Gastroesophageal sphincter (tissue), 4 donors: Measurements from ENCODE around the gene PSMA8. TPM values are rescaled to one million over a fixed set of nuclear protein-coding genes. Genes with fewer than 3 reads are reported as not detected.
"Not testable (repeated sequence)": the region's sequence is repeated elsewhere in the genome, so short reads cannot be mapped to it uniquely, and the experiment has no call there.

Experiments
- ATAC-seq: fragments of 150-250 bp; one replicate; pipeline ENCODE4 v1.9.1; 2016; ENCODE audit warnings: mild to moderate bottlenecking, moderate library complexity
- H3K27ac ChIP-seq, 4 donors: fragments of 200-600 bp; sonication (generic) in 3 of 4; 1 replicate in 3 of 4; 2 replicates in 1 of 4; pipeline ENCODE4 v1.5.1; 2016 to 2019
- H3K27me3 ChIP-seq: fragments of 200-600 bp; sonication (generic); one replicate; pipeline ENCODE4 v1.5.1; 2019
- H3K36me3 ChIP-seq, 2 donors: fragments of 200-600 bp; sonication (generic); one replicate each; pipeline ENCODE4 v1.5.1; 2019; ENCODE audit warnings: control low read depth in 1 of 2
- H3K4me1 ChIP-seq, 3 donors: fragments of 200-600 bp; sonication (generic); 1 replicate in 2 of 3; 2 replicates in 1 of 3; pipeline ENCODE4 v1.5.1; 2016 to 2019; ENCODE audit warnings: control low read depth in 2 of 3
- H3K4me3 ChIP-seq, 2 donors: fragments of 200-600 bp; sonication (generic); one replicate each; pipeline ENCODE4 v1.5.1; 2019; ENCODE audit warnings: mild to moderate bottlenecking in 1 of 2, moderate library complexity in 1 of 2
- H3K9me3 ChIP-seq, 3 donors: fragments of 200-600 bp; sonication (generic); one replicate each; pipeline ENCODE4 v1.5.1; 2017 to 2019; ENCODE audit warnings: control low read depth in 2 of 3
- EP300 ChIP-seq: sonication (generic); formaldehyde crosslinking; IDR thresholded peaks from one replicate; pipeline ENCODE4 v1.6.1; 2017; ENCODE audit warnings: antibody characterized with exemption, mild to moderate bottlenecking
- POLR2A ChIP-seq, 2 donors: fragments of 450-650 bp; IDR thresholded peaks; one replicate each; pipeline ENCODE4 v1.6.1; 2017; ENCODE audit warnings: antibody characterized with exemption in 2 of 2, mild to moderate bottlenecking in 2 of 2, moderate library complexity in 1 of 2
- POLR2AphosphoS5 ChIP-seq: sonication (generic); formaldehyde crosslinking; IDR thresholded peaks from one replicate; pipeline ENCODE4 v1.6.1; 2017; ENCODE audit warnings: antibody characterized with exemption
- WGBS, 2 donors: methylation state at CpG; one replicate each; pipeline ENCODE4 v1.1.5; 2018; ENCODE audit warnings: low coverage in 1 of 2; 5-methylcytosine and 5-hydroxymethylcytosine counted together
- total RNA-seq, 4 donors: library from RNA; depleted of rRNA; stranded (reverse); fragments of >200 nt; gene quantifications; one replicate each; pipeline ENCODE4 v1.1.0, GENCODE V29; 2016
- TF ChIP-seq, protein P1 (sequence below), 4 experiments: fragments of 200-600 bp in 2 of 4; fragments of 450-650 bp in 2 of 4; sonication (generic) in 1 of 4; IDR thresholded peaks; one replicate each; pipeline ENCODE4 v1.5.1; 2017 to 2019; ENCODE audit warnings: antibody characterized with exemption in 4 of 4, mild to moderate bottlenecking in 2 of 4, moderate library complexity in 2 of 4

PSMA8 gene
- total RNA-seq, 4 donors from 2014 or later: not detected

GRCh38 chr18:26190506-26190905 is 56.8 kb downstream of the PSMA8 start:
- no peak overlapping the region for H3K4me3 ChIP-seq

DNA sequence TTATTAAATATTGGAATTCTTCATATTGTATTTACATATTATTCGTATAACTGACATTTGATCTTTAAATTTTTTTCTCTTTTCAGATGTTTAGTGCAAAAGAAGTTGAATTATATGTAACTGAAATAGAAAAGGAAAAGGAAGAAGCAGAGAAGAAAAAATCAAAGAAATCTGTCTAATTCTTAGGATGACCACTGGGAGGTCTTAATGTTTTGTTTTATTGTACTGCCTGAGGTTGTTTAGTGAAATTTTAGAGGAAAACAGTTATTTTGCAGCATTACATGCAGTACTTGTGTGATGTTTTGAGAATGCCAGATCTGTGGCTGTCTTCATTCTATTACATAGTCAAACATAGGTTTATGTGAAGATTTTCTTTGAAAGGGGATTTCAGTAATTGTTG is 58.6 kb downstream of the PSMA8 start:
- Histone ChIP-seq H3K4me1 (no peaks in the 10 kb centered on the region), H3K36me3 (no peaks in the 10 kb centered on the region), H3K9me3 (peaks cover 0 to 6% (median 0%) of the 10 kb centered on the region in 3 donors), H3K27ac (no peak overlapping the region), H3K4me3 (no peak overlapping the region), H3K27me3 (no peaks in the 10 kb centered on the region)
- 70 to 83% methylated on average over 1 of the region's 1 CpG for WGBS, 2 donors
- no peak for ATAC-seq
- TF ChIP-seq EP300 (no peak), POLR2A (IDR thresholded peaks at IDR 0.05) (no peak)

More at GRCh38 chr18:26190506-26190905, 56.8 kb downstream of the PSMA8 start:
- TF ChIP-seq POLR2A (IDR thresholded peaks at IDR 0.05): no peak
- TF ChIP-seq, protein P1, sequence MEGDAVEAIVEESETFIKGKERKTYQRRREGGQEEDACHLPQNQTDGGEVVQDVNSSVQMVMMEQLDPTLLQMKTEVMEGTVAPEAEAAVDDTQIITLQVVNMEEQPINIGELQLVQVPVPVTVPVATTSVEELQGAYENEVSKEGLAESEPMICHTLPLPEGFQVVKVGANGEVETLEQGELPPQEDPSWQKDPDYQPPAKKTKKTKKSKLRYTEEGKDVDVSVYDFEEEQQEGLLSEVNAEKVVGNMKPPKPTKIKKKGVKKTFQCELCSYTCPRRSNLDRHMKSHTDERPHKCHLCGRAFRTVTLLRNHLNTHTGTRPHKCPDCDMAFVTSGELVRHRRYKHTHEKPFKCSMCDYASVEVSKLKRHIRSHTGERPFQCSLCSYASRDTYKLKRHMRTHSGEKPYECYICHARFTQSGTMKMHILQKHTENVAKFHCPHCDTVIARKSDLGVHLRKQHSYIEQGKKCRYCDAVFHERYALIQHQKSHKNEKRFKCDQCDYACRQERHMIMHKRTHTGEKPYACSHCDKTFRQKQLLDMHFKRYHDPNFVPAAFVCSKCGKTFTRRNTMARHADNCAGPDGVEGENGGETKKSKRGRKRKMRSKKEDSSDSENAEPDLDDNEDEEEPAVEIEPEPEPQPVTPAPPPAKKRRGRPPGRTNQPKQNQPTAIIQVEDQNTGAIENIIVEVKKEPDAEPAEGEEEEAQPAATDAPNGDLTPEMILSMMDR (IDR thresholded peaks at IDR 0.05): no peak
- no peak for TF ChIP-seq POLR2AphosphoS5
- TF ChIP-seq EP300: no peak
- Histone ChIP-seq H3K9me3 (peaks cover 0 to 6% (median 0%) of the 10 kb centered on the region in 3 donors), H3K27ac (no peak overlapping the region), H3K27me3 (no peaks in the 10 kb centered on the region), H3K4me1 (no peaks in the 10 kb centered on the region), H3K36me3 (no peaks in the 10 kb centered on the region)
- 84 to 90% methylated on average over 6 to 8 of the region's 8 CpGs for WGBS, 2 donors
- ATAC-seq: no peak

DNA sequence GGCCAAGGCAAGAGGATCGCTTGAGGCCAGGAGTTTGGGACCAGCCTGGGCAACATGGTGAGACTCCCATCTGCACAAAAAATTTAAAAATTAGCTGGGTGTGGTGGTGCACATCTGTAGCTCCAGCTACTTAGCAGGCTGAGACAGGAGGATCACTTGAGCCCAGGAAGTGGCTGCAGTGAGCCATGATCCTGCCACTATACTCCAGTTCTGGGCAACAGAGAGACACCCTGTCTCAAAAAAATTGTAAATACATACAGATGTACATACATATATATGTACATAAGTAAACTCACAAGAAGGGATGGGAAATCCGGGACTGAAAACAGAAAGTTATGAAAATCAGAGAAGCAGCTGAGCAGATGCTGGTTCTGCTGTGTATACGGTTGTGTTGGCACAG is 62.9 kb downstream of the PSMA8 start:
- no peaks in the 10 kb centered on the region for H3K27me3 ChIP-seq
- TF ChIP-seq, protein P1 (IDR thresholded peaks at IDR 0.05): no peak
- TF ChIP-seq EP300: no peak
- TF ChIP-seq POLR2AphosphoS5: no peak
- TF ChIP-seq POLR2A (IDR thresholded peaks at IDR 0.05): no peak
- H3K27ac ChIP-seq: no peak overlapping the region
- H3K36me3 ChIP-seq: no peaks in the 10 kb centered on the region
- no peak overlapping the region for H3K4me3 ChIP-seq
- 80 to 84% methylated on average over 3 of the region's 3 CpGs for WGBS, 2 donors
- no peak for ATAC-seq
- H3K9me3 ChIP-seq: no peaks in the 10 kb centered on the region
- no peaks in the 10 kb centered on the region for H3K4me1 ChIP-seq

DNA sequence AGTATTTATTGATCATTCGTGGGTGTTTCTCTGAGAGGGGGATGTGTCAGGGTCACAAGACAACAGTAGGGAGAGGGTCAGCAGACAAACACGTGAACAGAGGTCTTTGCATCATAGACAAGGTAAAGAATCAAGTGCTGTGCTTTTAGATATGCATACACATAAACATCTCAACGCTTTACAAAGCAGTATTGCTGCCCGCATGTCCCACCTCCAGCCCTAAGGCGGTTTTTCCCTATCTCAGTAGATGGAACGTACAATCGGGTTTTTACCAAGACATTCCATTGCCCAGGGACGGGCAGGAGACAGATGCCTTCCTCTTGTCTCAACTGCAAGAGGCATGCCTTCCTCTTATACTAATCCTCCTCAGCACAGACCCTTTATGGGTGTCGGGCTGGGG is 68.3 kb downstream of the PSMA8 start:
- not testable (repeated sequence) for H3K4me1 ChIP-seq, H3K27ac ChIP-seq

GRCh38 chr18:26205318-26205717 is 71.6 kb downstream of the PSMA8 start:
- ATAC-seq: no peak
- 88% methylated on average over 1 of the region's 1 CpG; no CpG with 5 or more reads in 1 of the 2 donors for WGBS, 2 donors
- H3K4me1 ChIP-seq: no peaks in the 10 kb centered on the region
- no peaks in the 10 kb centered on the region for H3K36me3 ChIP-seq
- TF ChIP-seq, protein P1 (IDR thresholded peaks at IDR 0.05): no peak
- no peak for TF ChIP-seq EP300
- TF ChIP-seq POLR2A (IDR thresholded peaks at IDR 0.05): no peak
- no peak for TF ChIP-seq POLR2AphosphoS5
- no peak overlapping the region for H3K4me3 ChIP-seq
- H3K27ac ChIP-seq: no peak overlapping the region
- no peaks in the 10 kb centered on the region for H3K9me3 ChIP-seq
- no peaks in the 10 kb centered on the region for H3K27me3 ChIP-seq

More for the DNA sequence above, 68.3 kb downstream of the PSMA8 start:
- H3K9me3 ChIP-seq, ATAC-seq, H3K4me3 ChIP-seq, H3K36me3 ChIP-seq, H3K27me3 ChIP-seq: not testable (repeated sequence)
- 76 to 93% methylated on average over 3 to 6 of the region's 9 CpGs for WGBS, 2 donors

- no peak for ATAC-seq
- Histone ChIP-seq H3K27ac (no peak overlapping the region), H3K27me3 (no peaks in the 10 kb centered on the region), H3K4me3 (no peak overlapping the region), H3K4me1 (no peaks in the 10 kb centered on the region), H3K9me3 (no peaks in the 10 kb centered on the region), H3K36me3 (no peaks in the 10 kb centered on the region)
- 86 to 90% methylated on average over 2 of the region's 2 CpGs for WGBS, 2 donors
- TF ChIP-seq POLR2A (IDR thresholded peaks at IDR 0.05) (no peak), EP300 (no peak), POLR2AphosphoS5 (no peak)
- TF ChIP-seq, protein P1 (IDR thresholded peaks at IDR 0.05): no peak
These were observed 72.8 kb downstream of the PSMA8 start for GRCh38 chr18:26206488-26206887.
